ENCODE results near the gene ARHGAP1. TPM values are rescaled to one million over a fixed set of nuclear protein-coding genes. Genes with fewer than 3 reads are reported as not detected.
"Not testable (repeated sequence)": the region's sequence is repeated elsewhere in the genome, so short reads cannot be mapped to it uniquely, and the experiment has no call there.

ARHGAP1 gene
- total RNA-seq, 2 donors from 2014 or later = 106 to 159 TPM

- ATAC-seq (ENCODE audit: insufficient number of reproducible peaks, low FRiP score, low read depth) = no peak
- Histone ChIP-seq H3K27ac (no peak overlapping the region), H3K36me3 (no peaks in the 10 kb centered on the region), H3K9me3 (no peaks in the 10 kb centered on the region), H3K4me1 (ENCODE audit: control insufficient read depth in 1 of 2, low read depth in 2 of 2) (peaks cover 17 to 27% of the 10 kb centered on the region in 2 donors), H3K27me3 (replicated peaks; ENCODE audit: insufficient read depth) (no peaks in the 10 kb centered on the region), H3K4me3 (no peak overlapping the region)
- DNase-seq (ENCODE audit: low spot score) = no peak
- no peak for TF ChIP-seq CTCF (IDR thresholded peaks at IDR 0.05)
Observed at GRCh38 chr11:46718155-46719019, 18.0 kb upstream of the ARHGAP1 start.

GRCh38 chr11:46717825-46718154 lies 17.4 kb upstream of the ARHGAP1 start:
- not testable (repeated sequence) for H3K36me3 ChIP-seq; H3K4me3 ChIP-seq; H3K27ac ChIP-seq; ATAC-seq (ENCODE audit: insufficient number of reproducible peaks, low FRiP score, low read depth); DNase-seq (ENCODE audit: low spot score); H3K9me3 ChIP-seq; H3K27me3 ChIP-seq (replicated peaks; ENCODE audit: insufficient read depth)
- H3K4me1 ChIP-seq (ENCODE audit: control insufficient read depth in 1 of 2, low read depth in 2 of 2) = peaks cover 23 to 33% of the 10 kb centered on the region in 2 donors

- H3K4me1 ChIP-seq (ENCODE audit: control insufficient read depth in 1 of 2, low read depth in 2 of 2) = peaks cover 30 to 52% of the 10 kb centered on the region in 2 donors
- peak overlapping the region; percentile 93 to 94 for H3K27ac ChIP-seq
- H3K9me3 ChIP-seq = no peaks in the 10 kb centered on the region
- no peak for TF ChIP-seq CTCF (IDR thresholded peaks at IDR 0.05)
- H3K36me3 ChIP-seq = peaks cover 7% of the 10 kb centered on the region
- DNase-seq (ENCODE audit: low spot score) (no peak), ATAC-seq (ENCODE audit: insufficient number of reproducible peaks, low FRiP score, low read depth) (no peak)
- H3K4me3 ChIP-seq = no peak overlapping the region
- H3K27me3 ChIP-seq (replicated peaks; ENCODE audit: insufficient read depth) = no peaks in the 10 kb centered on the region
Observed at GRCh38 chr11:46712874-46713576, 12.6 kb upstream of the ARHGAP1 start.

GRCh38 chr11:46711303-46711702 lies 10.9 kb upstream of the ARHGAP1 start:
- peak overlapping the region; percentile 93 to 94 for H3K27ac ChIP-seq
- no peaks in the 10 kb centered on the region for H3K9me3 ChIP-seq
- peaks cover 28 to 47% of the 10 kb centered on the region in 2 donors for H3K4me1 ChIP-seq (ENCODE audit: control insufficient read depth in 1 of 2, low read depth in 2 of 2)
- H3K27me3 ChIP-seq (replicated peaks; ENCODE audit: insufficient read depth) = no peaks in the 10 kb centered on the region
- H3K4me3 ChIP-seq = no peak overlapping the region
- DNase-seq (ENCODE audit: low spot score) (no peak), ATAC-seq (ENCODE audit: insufficient number of reproducible peaks, low FRiP score, low read depth) (no peak)
- no peak for TF ChIP-seq CTCF (IDR thresholded peaks at IDR 0.05)
- peaks cover 23% of the 10 kb centered on the region for H3K36me3 ChIP-seq

- no peaks in the 10 kb centered on the region for H3K27me3 ChIP-seq (replicated peaks; ENCODE audit: insufficient read depth)
- no peaks in the 10 kb centered on the region for H3K9me3 ChIP-seq
- DNase-seq (ENCODE audit: low spot score) (peak; percentile 58), ATAC-seq (ENCODE audit: insufficient number of reproducible peaks, low FRiP score, low read depth) (peak; percentile 83)
- H3K4me1 ChIP-seq (ENCODE audit: control insufficient read depth in 1 of 2, low read depth in 2 of 2) = peaks cover 28 to 47% of the 10 kb centered on the region in 2 donors
- H3K4me3 ChIP-seq = no peak overlapping the region
- peak overlapping the region; percentile 93 to 94 for H3K27ac ChIP-seq
- H3K36me3 ChIP-seq = peaks cover 27% of the 10 kb centered on the region
- TF ChIP-seq CTCF (IDR thresholded peaks at IDR 0.05) = no peak
Observed at GRCh38 chr11:46710821-46711269, 10.4 kb upstream of the ARHGAP1 start.

- peaks cover 42% of the 10 kb centered on the region for H3K36me3 ChIP-seq
- H3K4me3 ChIP-seq; ATAC-seq (ENCODE audit: insufficient number of reproducible peaks, low FRiP score, low read depth); DNase-seq (ENCODE audit: low spot score); H3K9me3 ChIP-seq; H3K27me3 ChIP-seq (replicated peaks; ENCODE audit: insufficient read depth): not testable (repeated sequence)
- peaks cover 22 to 40% of the 10 kb centered on the region in 2 donors for H3K4me1 ChIP-seq (ENCODE audit: control insufficient read depth in 1 of 2, low read depth in 2 of 2)
- H3K27ac ChIP-seq = peak overlapping the region; percentile 93 to 94
Observed at GRCh38 chr11:46709351-46709750, 8.9 kb upstream of the ARHGAP1 start.
